ENCODE measurements around the gene FHL2.

Gene FHL2

DNA sequence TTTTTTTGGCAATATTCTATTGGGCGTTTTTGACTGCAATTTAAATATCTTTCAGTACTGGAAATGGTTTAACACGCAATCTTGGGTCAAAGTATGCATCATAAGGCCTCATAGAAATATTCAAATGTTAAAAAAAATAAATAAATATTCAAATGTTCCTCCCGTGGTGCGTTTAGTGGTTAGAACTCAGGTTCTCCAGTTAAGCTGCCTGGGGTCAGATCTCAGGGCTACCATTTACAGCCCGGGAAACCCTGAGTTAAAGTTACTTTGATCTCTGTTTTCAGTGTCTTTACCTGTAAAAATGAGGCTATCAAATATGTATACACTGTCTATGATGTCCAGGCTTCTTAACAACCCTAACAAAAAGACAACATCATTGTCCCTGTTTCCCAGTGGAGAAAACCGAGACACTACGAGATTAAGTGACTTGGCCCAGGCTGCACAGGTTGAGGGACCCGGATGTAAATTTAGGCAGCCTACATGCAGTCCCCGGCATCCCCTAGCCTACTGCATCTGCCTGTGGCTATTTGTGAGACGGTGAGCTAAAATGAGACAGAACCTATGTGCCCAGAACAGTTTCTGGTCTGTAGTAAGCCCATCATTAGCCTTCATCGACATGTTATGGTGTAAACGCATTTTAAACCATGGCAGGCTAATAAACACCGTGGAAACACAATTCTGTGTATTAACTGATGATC lies 1.7 kb downstream of the FHL2 start:
- TF ChIP-seq, protein P1, sequence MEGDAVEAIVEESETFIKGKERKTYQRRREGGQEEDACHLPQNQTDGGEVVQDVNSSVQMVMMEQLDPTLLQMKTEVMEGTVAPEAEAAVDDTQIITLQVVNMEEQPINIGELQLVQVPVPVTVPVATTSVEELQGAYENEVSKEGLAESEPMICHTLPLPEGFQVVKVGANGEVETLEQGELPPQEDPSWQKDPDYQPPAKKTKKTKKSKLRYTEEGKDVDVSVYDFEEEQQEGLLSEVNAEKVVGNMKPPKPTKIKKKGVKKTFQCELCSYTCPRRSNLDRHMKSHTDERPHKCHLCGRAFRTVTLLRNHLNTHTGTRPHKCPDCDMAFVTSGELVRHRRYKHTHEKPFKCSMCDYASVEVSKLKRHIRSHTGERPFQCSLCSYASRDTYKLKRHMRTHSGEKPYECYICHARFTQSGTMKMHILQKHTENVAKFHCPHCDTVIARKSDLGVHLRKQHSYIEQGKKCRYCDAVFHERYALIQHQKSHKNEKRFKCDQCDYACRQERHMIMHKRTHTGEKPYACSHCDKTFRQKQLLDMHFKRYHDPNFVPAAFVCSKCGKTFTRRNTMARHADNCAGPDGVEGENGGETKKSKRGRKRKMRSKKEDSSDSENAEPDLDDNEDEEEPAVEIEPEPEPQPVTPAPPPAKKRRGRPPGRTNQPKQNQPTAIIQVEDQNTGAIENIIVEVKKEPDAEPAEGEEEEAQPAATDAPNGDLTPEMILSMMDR (IDR thresholded peaks at IDR 0.05; ENCODE audit: extremely low read depth, missing control alignments), result no peak

DNA sequence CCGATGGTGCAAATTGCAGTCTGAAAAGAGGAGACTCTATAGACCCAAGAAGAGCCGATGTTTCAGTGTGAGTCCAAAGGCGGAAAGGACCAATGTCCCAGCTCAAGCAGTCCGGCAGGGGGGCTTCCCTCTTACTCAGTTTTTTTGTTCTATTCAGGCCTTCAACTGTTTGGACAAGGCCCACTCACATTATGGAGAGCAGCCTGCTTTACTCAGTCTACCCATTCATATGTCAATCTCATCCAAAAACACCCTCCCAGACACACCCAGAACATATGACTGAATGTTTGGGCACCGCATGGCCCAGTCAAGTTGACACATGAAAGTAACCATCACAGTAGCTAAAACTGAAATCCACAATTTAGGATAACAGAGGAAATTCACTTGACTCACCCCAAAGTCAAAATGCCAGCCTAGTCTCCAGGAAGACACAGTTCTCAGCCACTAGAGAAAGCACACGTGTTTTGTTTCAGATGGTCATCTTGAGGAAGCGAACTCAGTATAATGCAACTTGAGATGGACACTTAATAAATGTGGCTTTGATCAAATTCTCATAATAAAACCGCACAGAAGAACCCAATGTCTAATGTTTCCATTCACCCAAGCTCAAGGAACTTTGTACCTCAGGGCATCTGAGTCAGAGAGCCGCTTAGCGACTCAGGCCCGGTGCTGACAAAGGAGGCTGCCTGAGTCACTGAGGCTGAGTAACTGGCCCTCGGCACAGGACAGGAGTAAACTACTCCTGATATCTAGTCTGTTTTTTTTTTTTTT lies 2.4 kb downstream of the FHL2 start:
- TF ChIP-seq, protein P1 (IDR thresholded peaks at IDR 0.05; ENCODE audit: extremely low read depth, missing control alignments), result no peak
- DNase-seq (ENCODE audit: low spot score), result no peak

More for the DNA sequence above, 1.7 kb downstream of the FHL2 start:
- no peak for DNase-seq (ENCODE audit: low spot score)

DNA sequence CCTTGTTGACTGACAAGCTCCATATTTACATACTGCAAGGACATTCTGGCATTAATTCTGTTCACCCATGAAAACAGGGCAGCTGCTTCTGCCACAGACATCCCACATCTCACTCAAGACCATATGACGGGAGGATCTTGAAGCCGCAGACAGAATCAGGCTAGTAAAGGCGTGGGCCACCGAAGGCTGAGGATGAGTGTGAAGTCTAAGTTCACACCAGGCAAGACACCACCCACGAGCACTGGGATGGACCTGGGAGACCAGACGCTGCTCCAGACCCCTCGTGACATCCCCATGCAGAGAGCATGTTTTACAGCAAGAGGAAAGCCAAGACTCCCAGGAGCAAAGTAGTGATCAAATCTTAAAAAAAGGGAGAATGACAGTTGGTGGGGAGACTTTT lies 3.2 kb downstream of the FHL2 start:
- TF ChIP-seq, protein P1 (IDR thresholded peaks at IDR 0.05; ENCODE audit: extremely low read depth, missing control alignments), result no peak
- DNase-seq (ENCODE audit: low spot score), result no peak

DNA sequence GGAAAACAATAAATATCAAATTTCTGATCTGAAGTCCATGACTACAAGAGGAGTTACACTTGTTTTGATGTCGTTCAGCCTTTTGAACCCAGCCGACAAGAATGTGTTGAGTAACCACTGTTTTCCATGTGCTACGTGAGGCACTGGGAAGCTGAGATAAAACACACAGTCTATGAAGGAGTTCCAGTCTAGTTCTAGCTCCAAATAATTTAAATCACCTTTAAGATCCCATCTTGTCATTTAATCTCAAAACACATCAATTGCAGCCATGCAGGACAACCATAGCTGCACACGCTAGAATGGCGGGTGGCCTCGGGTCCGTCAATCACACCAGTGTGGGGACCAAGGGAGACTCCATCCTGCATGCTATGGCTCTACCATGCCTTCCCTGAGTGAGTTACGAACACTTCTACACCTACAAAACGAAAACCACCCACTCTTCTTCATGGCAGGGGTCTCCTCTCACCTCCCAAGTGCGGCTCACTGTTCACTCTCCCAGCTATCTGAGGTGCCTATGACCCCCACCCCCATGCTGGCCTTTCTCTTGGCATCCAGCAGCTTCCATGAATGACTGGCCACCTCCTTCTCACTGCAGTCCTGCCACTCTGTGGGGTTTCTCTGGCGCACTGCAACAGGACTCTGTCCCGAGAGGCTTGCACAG lies 3.8 kb downstream of the FHL2 start:
- DNase-seq (ENCODE audit: low spot score), result no peak
- TF ChIP-seq, protein P1 (IDR thresholded peaks at IDR 0.05; ENCODE audit: extremely low read depth, missing control alignments), result no peak

DNA sequence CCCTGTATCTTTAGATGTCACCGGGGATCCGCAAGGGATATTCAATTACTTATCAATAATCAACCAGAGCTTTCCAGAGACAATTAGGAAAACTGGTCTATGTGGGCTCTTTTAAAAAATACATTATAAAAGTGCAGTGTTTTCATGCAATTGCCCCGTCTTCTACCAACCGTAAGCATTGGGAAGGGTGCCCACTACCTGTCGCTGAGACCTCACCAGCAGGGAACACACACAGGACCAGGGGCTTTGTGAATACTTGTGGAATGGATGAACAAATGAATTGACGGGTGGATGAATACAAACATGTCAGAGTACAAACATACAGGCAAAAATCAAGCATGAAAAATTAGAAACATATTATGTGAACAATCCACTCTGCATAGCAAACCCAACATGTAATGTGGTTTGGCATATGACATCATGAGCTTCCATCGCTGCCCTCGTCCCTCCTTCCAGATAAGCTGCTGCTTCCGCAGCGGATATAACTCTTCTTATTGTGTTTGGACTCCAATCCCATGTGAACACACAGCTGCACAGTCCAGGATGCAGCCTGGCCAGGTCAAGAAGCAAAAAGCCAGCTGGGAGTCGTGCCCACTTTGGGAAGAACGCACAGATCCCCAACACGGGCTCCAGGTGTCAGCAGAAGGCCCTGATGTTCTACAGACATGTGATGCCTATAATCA lies 5.3 kb downstream of the FHL2 start:
- TF ChIP-seq, protein P1 (IDR thresholded peaks at IDR 0.05; ENCODE audit: extremely low read depth, missing control alignments), result no peak
- DNase-seq (ENCODE audit: low spot score), result no peak

DNA sequence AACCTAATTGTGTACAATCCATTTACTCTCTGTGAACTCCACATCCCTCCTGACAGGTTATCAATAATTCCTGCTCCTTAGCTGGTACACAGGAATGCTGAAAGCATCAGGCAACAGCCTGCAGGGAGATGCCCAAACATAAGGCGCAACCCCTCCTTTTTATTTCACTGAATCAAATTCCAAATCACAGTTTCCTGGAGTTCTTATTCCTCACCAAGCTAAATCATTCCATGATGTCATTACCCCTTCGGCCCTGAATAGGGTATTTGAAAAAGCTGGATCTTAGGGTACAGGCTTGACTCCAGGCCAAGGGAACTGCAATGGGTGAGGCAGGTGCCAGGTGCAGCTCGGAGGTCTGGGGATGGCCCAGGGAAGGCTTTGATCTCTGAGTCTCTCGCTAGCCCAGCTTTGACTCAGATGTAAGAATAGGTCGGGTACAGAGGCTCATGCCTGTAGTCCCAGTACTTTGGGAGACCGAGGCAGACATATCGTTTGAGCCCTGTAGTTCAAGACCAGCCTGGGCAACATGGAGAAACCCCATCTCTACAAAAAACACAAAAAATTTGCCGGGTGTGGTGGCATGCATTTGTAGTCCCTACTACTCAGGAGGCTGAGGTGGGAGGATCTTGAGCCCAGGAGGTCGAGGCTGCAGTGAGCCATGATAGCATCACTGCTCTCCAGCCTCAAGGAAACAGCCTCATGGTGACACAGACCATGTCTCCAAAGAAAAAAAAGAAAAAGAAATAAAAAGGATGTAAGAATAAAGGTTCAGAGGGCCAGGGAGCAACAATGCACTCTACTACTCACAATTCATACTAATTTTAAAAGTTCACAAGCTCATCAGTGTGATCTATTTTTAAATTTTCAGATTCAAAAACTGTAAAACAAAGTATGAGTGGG lies 6.8 kb downstream of the FHL2 start:
- TF ChIP-seq, protein P1 (IDR thresholded peaks at IDR 0.05; ENCODE audit: extremely low read depth, missing control alignments), result no peak
- DNase-seq (ENCODE audit: low spot score), result no peak
